ENCODE measurements around the gene C12orf75.

DNA sequence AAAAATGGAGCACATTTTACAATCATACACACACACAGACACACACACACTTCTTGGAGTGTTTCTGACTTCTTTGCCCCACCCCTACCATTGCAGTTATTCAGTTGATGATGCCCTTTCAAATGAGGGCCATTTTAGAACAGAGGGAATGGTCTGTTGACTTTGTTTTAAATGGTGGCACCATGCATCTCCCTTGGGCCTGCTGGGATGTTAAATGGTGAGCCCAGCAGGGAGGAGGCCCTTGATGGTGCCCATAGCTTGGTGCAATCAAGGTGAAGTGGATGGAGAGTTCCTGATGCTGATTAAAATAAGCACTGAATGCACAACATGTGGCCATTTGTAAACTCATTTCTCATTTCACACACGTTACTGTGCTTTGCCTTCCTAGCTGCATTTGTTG, 13.3 kb downstream of the C12orf75 start:
- TF ChIP-seq, protein P1, sequence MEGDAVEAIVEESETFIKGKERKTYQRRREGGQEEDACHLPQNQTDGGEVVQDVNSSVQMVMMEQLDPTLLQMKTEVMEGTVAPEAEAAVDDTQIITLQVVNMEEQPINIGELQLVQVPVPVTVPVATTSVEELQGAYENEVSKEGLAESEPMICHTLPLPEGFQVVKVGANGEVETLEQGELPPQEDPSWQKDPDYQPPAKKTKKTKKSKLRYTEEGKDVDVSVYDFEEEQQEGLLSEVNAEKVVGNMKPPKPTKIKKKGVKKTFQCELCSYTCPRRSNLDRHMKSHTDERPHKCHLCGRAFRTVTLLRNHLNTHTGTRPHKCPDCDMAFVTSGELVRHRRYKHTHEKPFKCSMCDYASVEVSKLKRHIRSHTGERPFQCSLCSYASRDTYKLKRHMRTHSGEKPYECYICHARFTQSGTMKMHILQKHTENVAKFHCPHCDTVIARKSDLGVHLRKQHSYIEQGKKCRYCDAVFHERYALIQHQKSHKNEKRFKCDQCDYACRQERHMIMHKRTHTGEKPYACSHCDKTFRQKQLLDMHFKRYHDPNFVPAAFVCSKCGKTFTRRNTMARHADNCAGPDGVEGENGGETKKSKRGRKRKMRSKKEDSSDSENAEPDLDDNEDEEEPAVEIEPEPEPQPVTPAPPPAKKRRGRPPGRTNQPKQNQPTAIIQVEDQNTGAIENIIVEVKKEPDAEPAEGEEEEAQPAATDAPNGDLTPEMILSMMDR (conservative IDR thresholded peaks at IDR 0.05): no peak
- TF ChIP-seq ZFX (IDR thresholded peaks at IDR 0.05): no peak
